ENCODE results near the gene IKZF1. TPM values are rescaled to one million over a fixed set of nuclear protein-coding genes. Genes with fewer than 3 reads are reported as not detected.

IKZF1 gene
- polyA plus RNA-seq, 2 donors = 1.0 to 1.1 TPM

DNA sequence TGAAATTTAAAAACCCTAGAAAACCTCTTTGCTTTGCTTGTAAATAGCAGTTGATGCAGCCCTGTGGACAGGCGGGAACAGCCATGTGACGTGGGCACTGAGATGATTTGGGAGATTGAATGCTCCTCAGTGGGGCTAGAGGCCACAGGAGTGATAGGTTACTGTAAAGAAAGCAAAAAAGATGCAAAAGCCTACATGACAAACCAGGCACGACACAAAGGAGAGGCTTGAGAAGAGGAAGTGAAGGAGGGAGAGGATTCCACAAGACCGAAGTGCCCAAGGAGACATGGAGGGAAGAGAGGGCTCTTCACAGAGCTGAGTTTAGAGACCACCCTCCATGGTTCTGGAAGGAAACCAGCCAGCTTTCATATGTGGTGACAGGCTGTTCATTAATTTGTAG lies 25.7 kb downstream of the IKZF1 start:
- Histone ChIP-seq H3K27ac (ENCODE audit: low read depth in 2 of 2, low read length in 1 of 2) (peak overlapping the region; percentile 20 to 34), H3K4me3 (ENCODE audit: low read depth in 1 of 2, low read length in 2 of 2) (no peak overlapping the region), H3K4me1 (ENCODE audit: control insufficient read depth in 2 of 2, insufficient read depth in 2 of 2, low read length in 1 of 2) (peaks cover 0 to 4% of the 10 kb centered on the region in 2 donors), H3K27me3 (ENCODE audit: control insufficient read depth in 1 of 2, insufficient read depth in 2 of 2, low read length in 2 of 2) (peaks cover 0 to 3% of the 10 kb centered on the region in 2 donors), H3K9me3 (ENCODE audit: control insufficient read depth in 2 of 2, insufficient read depth in 1 of 2, low read depth in 1 of 2, low read length in 1 of 2) (peaks cover 0 to 1% of the 10 kb centered on the region in 2 donors), H3K36me3 (ENCODE audit: control insufficient read depth in 2 of 2, insufficient read depth in 2 of 2, low read length in 1 of 2) (no peaks in the 10 kb centered on the region)
- 68 to 75% methylated on average over 4 of the region's 4 CpGs for WGBS, 2 donors

- Histone ChIP-seq H3K4me3 (ENCODE audit: low read depth in 1 of 2, low read length in 2 of 2) (no peak overlapping the region), H3K36me3 (ENCODE audit: control insufficient read depth in 2 of 2, insufficient read depth in 2 of 2, low read length in 1 of 2) (no peaks in the 10 kb centered on the region), H3K27ac (ENCODE audit: low read depth in 2 of 2, low read length in 1 of 2) (peak overlapping the region; percentile 2 to 8), H3K9me3 (ENCODE audit: control insufficient read depth in 2 of 2, insufficient read depth in 1 of 2, low read depth in 1 of 2, low read length in 1 of 2) (peaks cover 0 to 2% of the 10 kb centered on the region in 2 donors), H3K4me1 (ENCODE audit: control insufficient read depth in 2 of 2, insufficient read depth in 2 of 2, low read length in 1 of 2) (peaks cover 0 to 8% of the 10 kb centered on the region in 2 donors), H3K27me3 (ENCODE audit: control insufficient read depth in 1 of 2, insufficient read depth in 2 of 2, low read length in 2 of 2) (peaks cover 0 to 3% of the 10 kb centered on the region in 2 donors)
- WGBS, 2 donors = 37 to 51% methylated on average over 3 of the region's 3 CpGs
Observed at GRCh38 chr7:50330696-50331095, 26.2 kb downstream of the IKZF1 start.

DNA sequence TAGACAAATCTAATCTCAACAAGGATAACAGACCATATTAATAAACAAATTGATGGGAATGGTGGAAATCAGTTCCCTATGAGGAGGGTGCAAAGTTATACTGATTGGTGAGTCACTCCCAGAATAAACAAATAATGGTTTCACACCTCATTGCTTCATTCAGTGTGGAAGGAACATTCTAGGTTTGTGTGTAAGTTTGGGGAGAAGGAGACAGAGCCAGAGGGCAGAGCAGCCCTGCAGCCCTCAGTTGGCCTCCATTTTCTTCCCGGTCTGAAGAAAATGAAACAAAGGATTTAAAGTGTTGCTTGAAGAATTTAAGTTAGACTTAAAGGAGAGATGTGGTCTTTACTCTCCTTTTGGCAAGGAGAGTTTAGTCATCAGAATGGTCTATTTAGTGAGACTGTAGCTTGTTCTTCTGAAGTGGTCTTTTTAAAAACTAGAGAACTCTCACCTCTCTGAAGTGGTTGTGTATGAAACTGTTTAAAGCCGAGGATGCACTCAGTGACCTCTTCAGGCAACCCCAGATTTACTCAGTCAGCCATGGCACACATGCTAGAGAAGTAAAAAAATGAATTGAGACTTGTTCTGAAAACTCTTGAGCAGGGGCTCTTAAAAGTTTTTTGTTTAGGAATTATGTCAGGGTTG lies 27.2 kb downstream of the IKZF1 start:
- Histone ChIP-seq H3K4me1 (ENCODE audit: control insufficient read depth in 2 of 2, insufficient read depth in 2 of 2, low read length in 1 of 2) (peaks cover 0 to 8% of the 10 kb centered on the region in 2 donors), H3K27me3 (ENCODE audit: control insufficient read depth in 1 of 2, insufficient read depth in 2 of 2, low read length in 2 of 2) (no peaks in the 10 kb centered on the region), H3K4me3 (ENCODE audit: low read depth in 1 of 2, low read length in 2 of 2) (no peak overlapping the region), H3K36me3 (ENCODE audit: control insufficient read depth in 2 of 2, insufficient read depth in 2 of 2, low read length in 1 of 2) (no peaks in the 10 kb centered on the region), H3K9me3 (ENCODE audit: control insufficient read depth in 2 of 2, insufficient read depth in 1 of 2, low read depth in 1 of 2, low read length in 1 of 2) (peaks cover 0 to 2% of the 10 kb centered on the region in 2 donors), H3K27ac (ENCODE audit: low read depth in 2 of 2, low read length in 1 of 2) (no peak overlapping the region)
- 38 to 49% methylated on average over 2 of the region's 2 CpGs for WGBS, 2 donors

- peaks cover 0 to 2% of the 10 kb centered on the region in 2 donors for H3K9me3 ChIP-seq (ENCODE audit: control insufficient read depth in 2 of 2, insufficient read depth in 1 of 2, low read depth in 1 of 2, low read length in 1 of 2)
- H3K4me3 ChIP-seq (ENCODE audit: low read depth in 1 of 2, low read length in 2 of 2) = no peak overlapping the region
- no peaks in the 10 kb centered on the region for H3K27me3 ChIP-seq (ENCODE audit: control insufficient read depth in 1 of 2, insufficient read depth in 2 of 2, low read length in 2 of 2)
- H3K36me3 ChIP-seq (ENCODE audit: control insufficient read depth in 2 of 2, insufficient read depth in 2 of 2, low read length in 1 of 2) = no peaks in the 10 kb centered on the region
- peak overlapping the region; percentile 1 to 23 for H3K27ac ChIP-seq (ENCODE audit: low read depth in 2 of 2, low read length in 1 of 2)
- H3K4me1 ChIP-seq (ENCODE audit: control insufficient read depth in 2 of 2, insufficient read depth in 2 of 2, low read length in 1 of 2) = peaks cover 0 to 8% of the 10 kb centered on the region in 2 donors
- WGBS, 2 donors = 63 to 70% methylated on average over 8 of the region's 8 CpGs
Observed at GRCh38 chr7:50332241-50333165, 28.0 kb downstream of the IKZF1 start.

- Histone ChIP-seq H3K4me1 (ENCODE audit: control insufficient read depth in 2 of 2, insufficient read depth in 2 of 2, low read length in 1 of 2) (peaks cover 0 to 8% of the 10 kb centered on the region in 2 donors), H3K9me3 (ENCODE audit: control insufficient read depth in 2 of 2, insufficient read depth in 1 of 2, low read depth in 1 of 2, low read length in 1 of 2) (peaks cover 0 to 2% of the 10 kb centered on the region in 2 donors), H3K27ac (ENCODE audit: low read depth in 2 of 2, low read length in 1 of 2) (peak overlapping the region in 1 of 2 donors; percentile 52), H3K27me3 (ENCODE audit: control insufficient read depth in 1 of 2, insufficient read depth in 2 of 2, low read length in 2 of 2) (no peaks in the 10 kb centered on the region), H3K4me3 (ENCODE audit: low read depth in 1 of 2, low read length in 2 of 2) (no peak overlapping the region), H3K36me3 (ENCODE audit: control insufficient read depth in 2 of 2, insufficient read depth in 2 of 2, low read length in 1 of 2) (no peaks in the 10 kb centered on the region)
- WGBS, 2 donors = 22 to 30% methylated on average over 9 of the region's 9 CpGs
Observed at GRCh38 chr7:50333221-50333651, 28.7 kb downstream of the IKZF1 start.

DNA sequence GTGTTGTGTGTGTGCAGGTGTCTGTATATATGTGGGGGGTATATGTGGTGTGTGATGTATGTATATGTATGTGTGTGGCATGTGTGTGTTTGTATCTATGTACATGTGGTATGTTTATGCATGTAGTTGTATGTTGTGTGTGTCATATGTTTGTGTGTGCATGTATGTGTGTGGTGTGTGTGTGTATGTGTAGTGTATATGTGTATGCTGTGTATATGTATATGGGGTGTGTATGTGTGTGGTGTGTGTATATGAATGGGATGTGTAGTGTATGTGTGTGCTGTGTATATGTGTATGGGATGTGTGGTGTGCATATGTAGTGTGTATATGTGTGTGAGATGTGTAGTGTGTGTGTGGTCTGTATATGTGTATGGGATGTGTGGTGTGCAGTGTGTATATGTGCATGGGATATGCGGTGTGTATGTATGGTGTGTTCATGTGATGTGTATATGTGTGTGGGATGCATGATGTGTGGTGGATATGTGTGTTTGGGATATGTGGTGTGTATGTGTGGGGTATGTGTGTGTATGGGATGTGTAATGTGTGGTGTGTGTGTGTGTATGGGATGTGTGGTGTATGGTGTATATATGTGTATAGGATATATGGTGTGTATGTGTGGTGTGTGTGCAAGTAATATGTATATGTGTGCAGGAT lies 30.0 kb downstream of the IKZF1 start:
- Histone ChIP-seq H3K27ac (ENCODE audit: low read depth in 2 of 2, low read length in 1 of 2) (peak overlapping the region in 1 of 2 donors; percentile 24), H3K36me3 (ENCODE audit: control insufficient read depth in 2 of 2, insufficient read depth in 2 of 2, low read length in 1 of 2) (no peaks in the 10 kb centered on the region), H3K27me3 (ENCODE audit: control insufficient read depth in 1 of 2, insufficient read depth in 2 of 2, low read length in 2 of 2) (no peaks in the 10 kb centered on the region), H3K9me3 (ENCODE audit: control insufficient read depth in 2 of 2, insufficient read depth in 1 of 2, low read depth in 1 of 2, low read length in 1 of 2) (peaks cover 0 to 2% of the 10 kb centered on the region in 2 donors), H3K4me1 (ENCODE audit: control insufficient read depth in 2 of 2, insufficient read depth in 2 of 2, low read length in 1 of 2) (peaks cover 0 to 8% of the 10 kb centered on the region in 2 donors), H3K4me3 (ENCODE audit: low read depth in 1 of 2, low read length in 2 of 2) (no peak overlapping the region)
- WGBS, 2 donors = 91 to 98% methylated on average over 1 of the region's 1 CpG

DNA sequence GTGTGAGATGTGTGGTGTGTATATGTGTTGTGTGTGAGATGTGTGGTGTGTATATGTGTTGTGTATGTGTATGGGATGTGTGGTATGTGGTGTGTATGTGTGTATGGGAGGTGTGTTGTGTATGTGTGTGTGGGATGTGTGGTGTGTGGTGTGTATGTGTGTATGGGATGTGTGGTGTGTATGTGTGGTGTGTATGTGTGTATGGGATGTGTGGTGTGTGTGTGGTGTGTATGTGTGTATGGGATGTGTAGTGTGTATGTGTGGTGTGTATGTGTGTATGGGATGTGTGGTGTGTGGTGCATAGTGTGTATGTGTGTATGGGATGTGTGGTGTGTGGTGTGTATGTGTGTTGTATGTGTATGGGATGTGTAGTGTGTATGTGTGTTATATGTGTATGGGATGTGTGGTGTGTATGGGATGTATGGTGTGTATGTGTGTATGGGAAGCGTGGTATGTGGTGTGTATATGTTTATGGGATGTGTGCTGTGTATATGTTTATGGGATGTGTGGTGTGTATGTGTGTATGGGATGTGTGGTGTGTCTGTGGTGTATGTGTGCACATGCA lies 30.8 kb downstream of the IKZF1 start:
- Histone ChIP-seq H3K27me3 (ENCODE audit: control insufficient read depth in 1 of 2, insufficient read depth in 2 of 2, low read length in 2 of 2) (no peaks in the 10 kb centered on the region), H3K27ac (ENCODE audit: low read depth in 2 of 2, low read length in 1 of 2) (no peak overlapping the region)

GRCh38 chr7:50335795-50336754 lies 31.6 kb downstream of the IKZF1 start:
- Histone ChIP-seq H3K4me3 (ENCODE audit: low read depth in 1 of 2, low read length in 2 of 2) (no peak overlapping the region), H3K27ac (ENCODE audit: low read depth in 2 of 2, low read length in 1 of 2) (peak overlapping the region in 1 of 2 donors; percentile 51)
- 67 to 71% methylated on average over 22 of the region's 22 CpGs for WGBS, 2 donors

More for the DNA sequence above, 30.8 kb downstream of the IKZF1 start:
- Histone ChIP-seq H3K36me3 (ENCODE audit: control insufficient read depth in 2 of 2, insufficient read depth in 2 of 2, low read length in 1 of 2) (no peaks in the 10 kb centered on the region), H3K4me1 (ENCODE audit: control insufficient read depth in 2 of 2, insufficient read depth in 2 of 2, low read length in 1 of 2) (peaks cover 0 to 6% of the 10 kb centered on the region in 2 donors), H3K9me3 (ENCODE audit: control insufficient read depth in 2 of 2, insufficient read depth in 1 of 2, low read depth in 1 of 2, low read length in 1 of 2) (peaks cover 0 to 2% of the 10 kb centered on the region in 2 donors), H3K4me3 (ENCODE audit: low read depth in 1 of 2, low read length in 2 of 2) (no peak overlapping the region)
- 92 to 95% methylated on average over 1 of the region's 1 CpG for WGBS, 2 donors

More at GRCh38 chr7:50335795-50336754, 31.6 kb downstream of the IKZF1 start:
- Histone ChIP-seq H3K4me1 (ENCODE audit: control insufficient read depth in 2 of 2, insufficient read depth in 2 of 2, low read length in 1 of 2) (peaks cover 0 to 5% of the 10 kb centered on the region in 2 donors), H3K9me3 (ENCODE audit: control insufficient read depth in 2 of 2, insufficient read depth in 1 of 2, low read depth in 1 of 2, low read length in 1 of 2) (peaks cover 0 to 2% of the 10 kb centered on the region in 2 donors), H3K36me3 (ENCODE audit: control insufficient read depth in 2 of 2, insufficient read depth in 2 of 2, low read length in 1 of 2) (no peaks in the 10 kb centered on the region), H3K27me3 (ENCODE audit: control insufficient read depth in 1 of 2, insufficient read depth in 2 of 2, low read length in 2 of 2) (no peaks in the 10 kb centered on the region)
